BJ (cell line): ENCODE results near the gene GSG1. TPM values are rescaled to one million over a fixed set of nuclear protein-coding genes. Genes with fewer than 3 reads are reported as not detected.

Experiments used
- CTCF ChIA-PET: fragments of 350-600 bp; formaldehyde crosslinking; extraction: SDS; loops from one replicate; lab custom pipeline; 2021; ENCODE audit warnings: antibody characterized with exemption, inconsistent platforms; lab: Yijun Ruan, JAX
- POLR2A ChIA-PET: fragments of 300-600 bp; sonication (Branson Sonifier 250); formaldehyde crosslinking; extraction: SDS; loops from one replicate; lab custom pipeline; 2021; ENCODE audit warnings: antibody characterized with exemption; lab: Charles Lee
- DNase-seq: peaks from one replicate; pipeline ENCODE4 v3.0.0-alpha.2; 2011; ENCODE audit warnings: low read depth
- H3K27me3 ChIP-seq: 2 replicates; pipeline ENCODE4 v1.6.0; 2011; ENCODE audit warnings: low read length; ENCODE audit not compliant: control insufficient read depth, insufficient read depth
- H3K36me3 ChIP-seq: 2 replicates; pipeline ENCODE4 v1.5.1; 2011; ENCODE audit warnings: low read length; ENCODE audit not compliant: control insufficient read depth, insufficient read depth
- H3K4me3 ChIP-seq: 2 replicates; pipeline ENCODE4 v1.5.1; 2011; ENCODE audit warnings: low read depth, mild to moderate bottlenecking, control low read depth, low read length
- polyA plus RNA-seq: library from polyadenylated mRNA; depleted of rRNA; stranded (reverse); fragments of >200 nt; gene quantifications from 2 replicates; pipeline ENCODE4 v1.2.3, GENCODE V29; 2011
- TF ChIP-seq, protein P1 (sequence below): IDR thresholded peaks from 2 replicates; pipeline ENCODE4 v1.5.1; 2011; ENCODE audit warnings: low read depth, mild to moderate bottlenecking, control low read depth, inconsistent platforms, low read length, moderate library complexity; ENCODE audit not compliant: insufficient read depth

GSG1 gene
- polyA plus RNA-seq, 1 experiment = 0.26 TPM

GRCh38 chr12:13099066-13099843 lies 4.2 kb downstream of the GSG1 start:
- Histone ChIP-seq H3K4me3 (no peak overlapping the region), H3K27me3 (no peaks in the 10 kb centered on the region), H3K36me3 (no peaks in the 10 kb centered on the region)
- TF ChIP-seq, protein P1, sequence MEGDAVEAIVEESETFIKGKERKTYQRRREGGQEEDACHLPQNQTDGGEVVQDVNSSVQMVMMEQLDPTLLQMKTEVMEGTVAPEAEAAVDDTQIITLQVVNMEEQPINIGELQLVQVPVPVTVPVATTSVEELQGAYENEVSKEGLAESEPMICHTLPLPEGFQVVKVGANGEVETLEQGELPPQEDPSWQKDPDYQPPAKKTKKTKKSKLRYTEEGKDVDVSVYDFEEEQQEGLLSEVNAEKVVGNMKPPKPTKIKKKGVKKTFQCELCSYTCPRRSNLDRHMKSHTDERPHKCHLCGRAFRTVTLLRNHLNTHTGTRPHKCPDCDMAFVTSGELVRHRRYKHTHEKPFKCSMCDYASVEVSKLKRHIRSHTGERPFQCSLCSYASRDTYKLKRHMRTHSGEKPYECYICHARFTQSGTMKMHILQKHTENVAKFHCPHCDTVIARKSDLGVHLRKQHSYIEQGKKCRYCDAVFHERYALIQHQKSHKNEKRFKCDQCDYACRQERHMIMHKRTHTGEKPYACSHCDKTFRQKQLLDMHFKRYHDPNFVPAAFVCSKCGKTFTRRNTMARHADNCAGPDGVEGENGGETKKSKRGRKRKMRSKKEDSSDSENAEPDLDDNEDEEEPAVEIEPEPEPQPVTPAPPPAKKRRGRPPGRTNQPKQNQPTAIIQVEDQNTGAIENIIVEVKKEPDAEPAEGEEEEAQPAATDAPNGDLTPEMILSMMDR = no peak
- CTCF ChIA-PET = interaction anchor here (1.1 to 2.6 kb wide), 14 partner anchors 21 to 134 kb away, joined by 3 to 22 read pairs (median 5); no protein-coding TSS in a partner anchor
- POLR2A ChIA-PET = interaction anchor here (0.6 kb wide), 1 partner anchor 100 kb away, joined by 7 read pairs; no protein-coding TSS in a partner anchor
- DNase-seq = no peak

DNA sequence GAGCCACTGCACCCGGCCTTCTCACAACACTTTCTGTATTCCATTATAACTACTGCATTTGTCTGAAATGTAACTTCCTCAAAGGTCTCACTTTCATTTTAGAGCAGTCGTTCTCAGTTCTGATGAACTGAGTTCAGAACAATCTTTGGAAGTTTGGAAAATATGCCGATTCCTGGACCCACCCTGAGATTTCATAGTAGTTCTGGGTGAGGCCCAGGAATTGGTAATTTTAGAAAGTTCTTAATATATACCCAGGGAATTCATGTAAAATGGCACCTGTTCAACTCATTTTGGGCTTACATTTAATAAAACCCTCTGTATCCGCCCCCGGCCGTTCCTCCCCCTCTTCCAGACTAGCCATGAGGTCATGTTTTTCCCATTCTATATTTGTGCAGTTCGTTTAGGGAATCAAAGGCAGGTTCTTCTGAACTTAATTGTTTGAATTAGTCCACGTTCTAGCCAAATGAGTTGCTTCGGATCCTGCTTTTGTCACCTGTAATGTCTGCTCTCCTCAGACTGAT lies 5.9 kb downstream of the GSG1 start:
- no peaks in the 10 kb centered on the region for H3K27me3 ChIP-seq
- ChIA-PET POLR2A (no interaction called here), CTCF (interaction anchor here (0.7 to 2.6 kb wide), 6 partner anchors 40 to 257 kb away, joined by 3 to 22 read pairs (median 4); no protein-coding TSS in a partner anchor)
- no peaks in the 10 kb centered on the region for H3K36me3 ChIP-seq
- DNase-seq = no peak
- TF ChIP-seq, protein P1 = no peak
- H3K4me3 ChIP-seq = peak overlapping the region; percentile 31

- TF ChIP-seq, protein P1 = no peak
- CTCF ChIA-PET = interaction anchor here (0.9 to 2.2 kb wide), 4 partner anchors 113 to 117 kb away, joined by 3 to 15 read pairs (median 6); no protein-coding TSS in a partner anchor
- no peak for DNase-seq
Measured at GRCh38 chr12:13095266-13095995, 8.0 kb downstream of the GSG1 start.

DNA sequence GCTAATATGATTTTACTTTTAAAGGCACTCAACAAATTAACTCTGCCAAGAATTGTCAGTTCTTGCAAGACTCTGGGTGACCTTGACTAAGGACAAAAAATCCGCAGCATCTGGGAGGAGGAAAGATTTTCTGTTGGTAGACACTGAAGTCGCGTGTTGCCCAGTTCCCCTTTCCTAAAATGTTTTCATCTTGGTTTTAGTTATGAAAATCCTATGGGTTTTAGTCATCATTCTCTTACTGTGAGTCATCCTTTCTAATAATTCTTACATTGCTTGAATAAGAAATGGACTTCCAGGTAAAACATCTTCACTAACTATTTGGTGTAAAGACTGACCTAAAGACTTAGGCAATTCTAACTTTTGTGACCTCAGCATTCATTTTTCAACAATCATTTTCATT lies 9.1 kb downstream of the GSG1 start:
- no peaks in the 10 kb centered on the region for H3K36me3 ChIP-seq
- ChIA-PET POLR2A (no interaction called here), CTCF (interaction anchor here (0.7 to 2.2 kb wide), 3 partner anchors 50 to 118 kb away, joined by 3 to 15 read pairs (median 5); no protein-coding TSS in a partner anchor)
- TF ChIP-seq, protein P1 = no peak
- H3K27me3 ChIP-seq = no peaks in the 10 kb centered on the region
- no peak for DNase-seq
- H3K4me3 ChIP-seq = no peak overlapping the region

More at GRCh38 chr12:13095266-13095995, 8.0 kb downstream of the GSG1 start:
- no peak overlapping the region for H3K4me3 ChIP-seq
- H3K36me3 ChIP-seq = no peaks in the 10 kb centered on the region
- POLR2A ChIA-PET = no interaction called here
- no peaks in the 10 kb centered on the region for H3K27me3 ChIP-seq

- Histone ChIP-seq H3K4me3 (no peak overlapping the region), H3K27me3 (no peaks in the 10 kb centered on the region), H3K36me3 (no peaks in the 10 kb centered on the region)
- POLR2A ChIA-PET = no interaction called here
- CTCF ChIA-PET = interaction anchor here (0.7 to 2.2 kb wide), 5 partner anchors 42 to 143 kb away, joined by 3 to 15 read pairs (median 4); no protein-coding TSS in a partner anchor
- TF ChIP-seq, protein P1 = no peak
- no peak for DNase-seq
Measured at GRCh38 chr12:13093848-13094220, 9.6 kb downstream of the GSG1 start.
